Right forelimb (tissue), 1 donor: ENCODE measurements around the gene PPP1R15B.

ENCODE experiments used
- DNase-seq: peaks from one replicate; pipeline ENCODE4 v3.0.0-alpha.2; 2018

PPP1R15B gene

GRCh38 chr1:204363335-204364114, 48.1 kb downstream of the PPP1R15B start:
- DNase-seq = peak; percentile 87

GRCh38 chr1:204362984-204363334, 48.7 kb downstream of the PPP1R15B start:
- no peak for DNase-seq

- no peak for DNase-seq
Observed at GRCh38 chr1:204361781-204362180, 49.8 kb downstream of the PPP1R15B start.

- DNase-seq = no peak
Observed at GRCh38 chr1:204361341-204361771, 50.3 kb downstream of the PPP1R15B start.

GRCh38 chr1:204360314-204360713, 51.3 kb downstream of the PPP1R15B start:
- DNase-seq = no peak

- no peak for DNase-seq
Observed at GRCh38 chr1:204359474-204360255, 52.0 kb downstream of the PPP1R15B start, which contains the start of gene PLEKHA6. TSS of gene PLEKHA6 (minus strand) at chr1:204359929. CDS start at chr1:204273727, 86,202 bp downstream.

- DNase-seq = no peak
Observed at GRCh38 chr1:204359131-204359473, 52.5 kb downstream of the PPP1R15B start.

GRCh38 chr1:204358605-204359004, 53.0 kb downstream of the PPP1R15B start:
- no peak for DNase-seq

- no peak for DNase-seq
Observed at GRCh38 chr1:204357551-204358490, 53.8 kb downstream of the PPP1R15B start.

GRCh38 chr1:204356997-204357396, 54.6 kb downstream of the PPP1R15B start:
- DNase-seq = no peak

- no peak for DNase-seq
Observed at GRCh38 chr1:204355913-204356312, 55.7 kb downstream of the PPP1R15B start.

GRCh38 chr1:204354579-204354978, 57.0 kb downstream of the PPP1R15B start:
- no peak for DNase-seq
